H9 (cell line): ENCODE results near the gene B3GNT7. TPM values are rescaled to one million over a fixed set of nuclear protein-coding genes. Genes with fewer than 3 reads are reported as not detected.

ENCODE experiments used
- DNase-seq: peaks from one replicate; pipeline ENCODE4 v3.0.0-alpha.2; 2017
- H2AFZ ChIP-seq: one replicate; pipeline ENCODE4 v1.6.1; 2013; ENCODE audit warnings: mild to moderate bottlenecking, low read length, control low read depth, moderate library complexity
- H2AK5ac ChIP-seq: 2 replicates; pipeline ENCODE4 v1.6.1; 2013; ENCODE audit warnings: low read length, control low read depth, mixed read lengths; ENCODE audit not compliant: insufficient read length
- H2BK120ac ChIP-seq: one replicate; pipeline ENCODE4 v1.6.1; 2013; ENCODE audit warnings: low read depth, mild to moderate bottlenecking, low read length, control low read depth, inconsistent platforms; ENCODE audit not compliant: poor library complexity, severe bottlenecking
- H2BK12ac ChIP-seq: 2 replicates; pipeline ENCODE4 v1.6.1; 2013; ENCODE audit warnings: low read length, control low read depth, mixed read lengths, low read depth; ENCODE audit not compliant: insufficient read length
- H2BK15ac ChIP-seq: 2 replicates; pipeline ENCODE4 v1.6.1; 2013; ENCODE audit warnings: low read depth, low read length, control low read depth
- H2BK20ac ChIP-seq: one replicate; pipeline ENCODE4 v1.6.1; 2013; ENCODE audit warnings: low read depth, mild to moderate bottlenecking, low read length, control low read depth, inconsistent platforms; ENCODE audit not compliant: poor library complexity, severe bottlenecking
- H2BK5ac ChIP-seq: 2 replicates; pipeline ENCODE4 v1.6.1; 2013; ENCODE audit warnings: low read length, control low read depth, mixed read lengths; ENCODE audit not compliant: insufficient read length
- H3K14ac ChIP-seq: 2 replicates; pipeline ENCODE4 v1.6.1; 2013; ENCODE audit warnings: low read length, control low read depth; ENCODE audit not compliant: insufficient read depth
- H3K18ac ChIP-seq: 2 replicates; pipeline ENCODE4 v1.6.1; 2013; ENCODE audit warnings: low read depth, mild to moderate bottlenecking, mixed read lengths, low read length, control low read depth; ENCODE audit not compliant: insufficient read length
- H3K23ac ChIP-seq: 2 replicates; pipeline ENCODE4 v1.6.1; 2013; ENCODE audit warnings: low read length, control low read depth, mixed read lengths, low read depth; ENCODE audit not compliant: insufficient read length
- H3K23me2 ChIP-seq: 2 replicates; pipeline ENCODE4 v1.6.1; 2013; ENCODE audit warnings: low read depth, mild to moderate bottlenecking, mixed read lengths, low read length, control low read depth; ENCODE audit not compliant: insufficient read length, poor library complexity, severe bottlenecking
- H3K27ac ChIP-seq: 2 replicates; pipeline ENCODE4 v1.5.1; 2013; ENCODE audit warnings: low read length, control low read depth, mixed read lengths, low read depth; ENCODE audit not compliant: insufficient read length
- H3K27me3 ChIP-seq: 2 replicates; pipeline ENCODE4 v1.6.1; 2013; ENCODE audit warnings: low read length, control low read depth, inconsistent platforms; ENCODE audit not compliant: insufficient read depth
- H3K4ac ChIP-seq: 2 replicates; pipeline ENCODE4 v1.6.1; 2013; ENCODE audit warnings: low read depth, mild to moderate bottlenecking, control low read depth, inconsistent platforms, low read length, moderate library complexity
- H3K4me1 ChIP-seq: 2 replicates; pipeline ENCODE4 v1.6.1; 2013; ENCODE audit warnings: low read length, control low read depth, inconsistent platforms; ENCODE audit not compliant: insufficient read depth
- H3K4me2 ChIP-seq: 2 replicates; pipeline ENCODE4 v1.6.1; 2013; ENCODE audit warnings: low read length, control low read depth, mixed read lengths; ENCODE audit not compliant: insufficient read length, insufficient read depth
- H3K56ac ChIP-seq: 2 replicates; pipeline ENCODE4 v1.6.1; 2013; ENCODE audit warnings: low read depth, mild to moderate bottlenecking, mixed read lengths, low read length, control low read depth; ENCODE audit not compliant: insufficient read length
- H3K79me1 ChIP-seq: 2 replicates; pipeline ENCODE4 v1.6.1; 2013; ENCODE audit warnings: low read depth, mild to moderate bottlenecking, moderate library complexity, low read length, control low read depth, inconsistent platforms; ENCODE audit not compliant: insufficient read depth, poor library complexity, severe bottlenecking
- H3K79me2 ChIP-seq: 2 replicates; pipeline ENCODE4 v1.6.1; 2013; ENCODE audit warnings: low read length, control low read depth, inconsistent platforms; ENCODE audit not compliant: insufficient read depth
- H3K9ac ChIP-seq: 2 replicates; pipeline ENCODE4 v1.6.1; 2013; ENCODE audit warnings: low read length, control low read depth, mixed read lengths; ENCODE audit not compliant: insufficient read length; ENCODE audit errors: extremely low read depth
- H3K9me3 ChIP-seq: one replicate; pipeline ENCODE4 v1.6.1; 2013; ENCODE audit warnings: low read depth, low read length, inconsistent platforms; ENCODE audit not compliant: control insufficient read depth
- H3T11ph ChIP-seq: one replicate; pipeline ENCODE4 v1.6.1; 2013; ENCODE audit warnings: mild to moderate bottlenecking, low read length, control low read depth, inconsistent platforms
- H4K20me1 ChIP-seq: one replicate; pipeline ENCODE4 v1.6.1; 2013; ENCODE audit not compliant: control insufficient read depth, insufficient read length, insufficient read depth
- H4K5ac ChIP-seq: 2 replicates; pipeline ENCODE4 v1.6.1; 2013; ENCODE audit warnings: low read depth, mild to moderate bottlenecking, mixed read lengths, low read length, control low read depth; ENCODE audit not compliant: insufficient read length
- H4K8ac ChIP-seq: replicated peaks from 2 replicates; pipeline ENCODE4 v1.6.1; 2013; ENCODE audit warnings: low read length, control low read depth, mixed read lengths, low read depth; ENCODE audit not compliant: insufficient read length
- H4K91ac ChIP-seq: 2 replicates; pipeline ENCODE4 v1.6.1; 2013; ENCODE audit warnings: low read depth, mild to moderate bottlenecking, moderate library complexity, mixed read lengths, low read length, control low read depth; ENCODE audit not compliant: insufficient read length
- H3K27ac Mint-ChIP-seq, 3 experiments: 2 replicates in 2 of 3; 3 replicates in 1 of 3; pipeline ENCODE4 v1.8.0; 2020 to 2021; ENCODE audit warnings: mixed read lengths in 3 of 3, mild to moderate bottlenecking in 1 of 3, moderate library complexity in 1 of 3
- H3K27me3 Mint-ChIP-seq: 2 replicates; pipeline ENCODE4 v1.8.0; 2021; ENCODE audit warnings: low read depth, mild to moderate bottlenecking, moderate library complexity, mixed read lengths
- H3K36me3 Mint-ChIP-seq, 3 experiments: 2 replicates in 2 of 3; 3 replicates in 1 of 3; pipeline ENCODE4 v1.8.0; 2020 to 2021; ENCODE audit warnings: low read depth in 3 of 3, mixed read lengths in 3 of 3; ENCODE audit not compliant: insufficient read depth in 1 of 3
- H3K4me1 Mint-ChIP-seq, 2 experiments: 2 replicates each; pipeline ENCODE4 v1.8.0; 2020; ENCODE audit warnings: mixed read lengths in 2 of 2
- H3K4me3 Mint-ChIP-seq, 2 experiments: 2 replicates in 1 of 2; 3 replicates in 1 of 2; pipeline ENCODE4 v1.8.0; 2020 to 2021; ENCODE audit warnings: mild to moderate bottlenecking in 2 of 2, mixed read lengths in 2 of 2, moderate library complexity in 1 of 2
- H3K9me3 Mint-ChIP-seq, 2 experiments: 2 replicates in 1 of 2; 3 replicates in 1 of 2; pipeline ENCODE4 v1.8.0; 2020; ENCODE audit warnings: mild to moderate bottlenecking in 2 of 2, mixed read lengths in 2 of 2, moderate library complexity in 1 of 2
- CTCF ChIP-seq: fragments of 200-600 bp; sonication (generic); conservative IDR thresholded peaks from 3 replicates; pipeline ENCODE4 v1.8.0; 2021; ENCODE audit warnings: antibody characterized with exemption, mild to moderate bottlenecking
- WGBS: extraction: QIAGEN DNeasy Blood & Tissue Kit; methylation state at CpG from one replicate; pipeline ENCODE4 v1.1.7; 2013; ENCODE audit warnings: missing lambda C conversion rate, low lambda C conversion rate, mixed read lengths; ENCODE audit not compliant: insufficient read length; ENCODE audit errors: extremely low coverage; 5-methylcytosine and 5-hydroxymethylcytosine counted together
- total RNA-seq: library from RNA; stranded (reverse); gene quantifications from 2 replicates; pipeline ENCODE4 v1.2.1, GENCODE V29; 2021

Gene B3GNT7
- total RNA-seq, 1 experiment from 2014 or later: 42.2 TPM

DNA sequence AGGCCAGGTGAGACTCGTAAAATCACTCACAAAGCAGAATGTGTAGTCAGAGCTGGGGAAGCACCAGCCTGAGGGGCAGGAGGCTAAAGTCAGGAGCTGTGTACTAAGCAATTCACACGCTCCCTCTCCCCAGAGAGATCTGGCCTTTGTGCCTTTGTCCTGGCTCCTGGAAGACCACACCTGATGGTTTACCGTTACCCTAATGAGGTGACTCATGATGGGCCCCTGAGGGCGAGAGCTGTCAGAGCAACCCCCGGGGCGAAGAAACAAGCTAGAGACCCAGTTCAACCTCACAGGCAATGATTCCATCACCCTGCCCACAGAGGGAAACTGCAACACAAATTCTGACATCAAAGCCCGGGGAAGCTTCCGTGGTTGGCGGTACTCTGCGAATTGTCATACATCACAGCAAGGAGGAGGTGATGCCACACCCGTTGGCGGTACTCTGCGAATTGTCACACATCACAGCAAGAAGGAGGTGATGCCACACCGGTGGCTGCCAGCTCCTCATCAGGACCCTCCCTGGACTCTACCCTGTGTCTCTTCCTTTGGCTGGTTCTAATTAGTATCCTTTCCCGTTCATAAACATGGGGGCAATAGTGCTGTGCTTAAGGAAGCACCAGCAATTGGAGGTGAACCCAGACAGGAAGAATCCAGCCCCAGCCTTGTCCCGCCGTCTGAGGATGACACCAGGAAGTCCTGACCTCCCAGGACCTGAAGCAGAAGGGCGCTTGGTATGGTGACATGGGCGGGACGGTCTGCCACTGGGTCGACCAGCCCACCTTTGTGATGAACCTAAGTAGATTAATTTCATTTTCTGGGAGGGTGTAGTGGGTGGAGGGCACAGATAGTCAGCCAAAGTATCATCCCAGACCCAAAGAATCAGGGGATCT, 30.5 kb downstream of the B3GNT7 start:
- Histone ChIP-seq H3K9ac (no peak overlapping the region), H2AK5ac (no peak overlapping the region), H3K4me2 (no peak overlapping the region), H3T11ph (no peak overlapping the region), H3K4me1 (no peaks in the 10 kb centered on the region; the same call in 1 of the 2 replicates), H3K79me1 (no peaks in the 10 kb centered on the region), H3K23me2 (no peaks in the 10 kb centered on the region), H4K8ac (no peak overlapping the region), H2AFZ (no peak overlapping the region), H4K5ac (no peak overlapping the region), H2BK5ac (no peak overlapping the region), H3K18ac (no peak overlapping the region), H3K56ac (no peak overlapping the region), H3K23ac (no peak overlapping the region), H4K20me1 (no peaks in the 10 kb centered on the region), H2BK120ac (no peak overlapping the region), H2BK20ac (no peak overlapping the region), H3K9me3 (no peaks in the 10 kb centered on the region), H3K14ac (no peak overlapping the region), H3K4ac (no peak overlapping the region), H2BK15ac (no peak overlapping the region), H3K79me2 (no peaks in the 10 kb centered on the region), H2BK12ac (no peak overlapping the region), H3K27me3 (no peaks in the 10 kb centered on the region), H4K91ac (no peak overlapping the region), H3K27ac (no peak overlapping the region)
- H3K36me3 Mint-ChIP-seq: peaks cover 7 to 13% (median 10%) of the 10 kb centered on the region in 3 experiments
- peaks cover 7% of the 10 kb centered on the region for H3K27me3 Mint-ChIP-seq
- WGBS: no CpG with 5 or more reads among the region's 21 CpGs
- peak; percentile 62 for DNase-seq
- no peak overlapping the region for H3K4me3 Mint-ChIP-seq
- H3K4me1 Mint-ChIP-seq: peaks cover 21 to 29% of the 10 kb centered on the region in 2 experiments
- peak overlapping the region in 1 of 3 experiments; percentile 16; a peak in 1 of 7 replicates for H3K27ac Mint-ChIP-seq
- H3K9me3 Mint-ChIP-seq: peaks cover 12 to 17% of the 10 kb centered on the region in 2 experiments
- TF ChIP-seq CTCF: no peak
